HL-60 (cell line): ENCODE results near the gene EREG.

ENCODE experiments used
- GABPA ChIP-seq: IDR thresholded peaks from 2 replicates; pipeline ENCODE4 v1.6.1; 2012; ENCODE audit warnings: low read depth
- POLR2AphosphoS5 ChIP-seq: IDR thresholded peaks from 2 replicates; pipeline ENCODE4 v1.6.1; 2012; ENCODE audit warnings: low read depth
- REST ChIP-seq: IDR thresholded peaks from 2 replicates; pipeline ENCODE4 v1.6.1; 2012; ENCODE audit warnings: low read depth; ENCODE audit not compliant: insufficient replicate concordance
- SPI1 ChIP-seq: IDR thresholded peaks from 2 replicates; pipeline ENCODE4 v1.6.1; 2012; ENCODE audit warnings: low read depth, mild to moderate bottlenecking, borderline replicate concordance
- TF ChIP-seq, protein P1 (sequence below): IDR thresholded peaks from one replicate; pipeline ENCODE4 v1.5.1; 2011; ENCODE audit warnings: low read length, control low read depth, inconsistent platforms; ENCODE audit not compliant: insufficient read depth

DNA sequence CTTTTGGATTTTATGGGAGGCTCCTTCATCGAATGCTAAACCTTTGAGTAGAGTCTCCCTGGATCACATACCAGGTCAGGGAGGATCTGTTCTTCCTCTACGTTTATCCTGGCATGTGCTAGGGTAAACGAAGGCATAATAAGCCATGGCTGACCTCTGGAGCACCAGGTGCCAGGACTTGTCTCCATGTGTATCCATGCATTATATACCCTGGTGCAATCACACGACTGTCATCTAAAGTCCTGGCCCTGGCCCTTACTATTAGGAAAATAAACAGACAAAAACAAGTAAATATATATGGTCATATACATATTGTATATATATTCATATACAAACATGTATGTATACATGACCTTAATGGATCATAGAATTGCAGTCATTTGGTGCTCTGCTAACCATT lies 21.2 kb downstream of the EREG start:
- TF ChIP-seq, protein P1, sequence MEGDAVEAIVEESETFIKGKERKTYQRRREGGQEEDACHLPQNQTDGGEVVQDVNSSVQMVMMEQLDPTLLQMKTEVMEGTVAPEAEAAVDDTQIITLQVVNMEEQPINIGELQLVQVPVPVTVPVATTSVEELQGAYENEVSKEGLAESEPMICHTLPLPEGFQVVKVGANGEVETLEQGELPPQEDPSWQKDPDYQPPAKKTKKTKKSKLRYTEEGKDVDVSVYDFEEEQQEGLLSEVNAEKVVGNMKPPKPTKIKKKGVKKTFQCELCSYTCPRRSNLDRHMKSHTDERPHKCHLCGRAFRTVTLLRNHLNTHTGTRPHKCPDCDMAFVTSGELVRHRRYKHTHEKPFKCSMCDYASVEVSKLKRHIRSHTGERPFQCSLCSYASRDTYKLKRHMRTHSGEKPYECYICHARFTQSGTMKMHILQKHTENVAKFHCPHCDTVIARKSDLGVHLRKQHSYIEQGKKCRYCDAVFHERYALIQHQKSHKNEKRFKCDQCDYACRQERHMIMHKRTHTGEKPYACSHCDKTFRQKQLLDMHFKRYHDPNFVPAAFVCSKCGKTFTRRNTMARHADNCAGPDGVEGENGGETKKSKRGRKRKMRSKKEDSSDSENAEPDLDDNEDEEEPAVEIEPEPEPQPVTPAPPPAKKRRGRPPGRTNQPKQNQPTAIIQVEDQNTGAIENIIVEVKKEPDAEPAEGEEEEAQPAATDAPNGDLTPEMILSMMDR = no peak
- TF ChIP-seq REST (no peak), POLR2AphosphoS5 (no peak), SPI1 (no peak), GABPA (no peak)
